ENCODE data around the gene DNAH17.

The DNAH17 gene

GRCh38 chr17:78419970-78420815 is 157.0 kb downstream of the DNAH17 start:
- H3K4me3 ChIP-seq (ENCODE audit: insufficient read depth in 1 of 2, low read depth in 1 of 2, low read length in 2 of 2): no peak overlapping the region
- peak overlapping the region; percentile 66 for H4K8ac ChIP-seq (ENCODE audit: low read length)
- peak overlapping the region; percentile 32 for H3K9ac ChIP-seq (ENCODE audit: low read length)
- 89% methylated on average over 21 of the region's 22 CpGs for WGBS
- H3K23ac ChIP-seq (ENCODE audit: low read length in 2 of 2): no peak overlapping the region
- H2AFZ ChIP-seq (ENCODE audit: low read depth, low read length): no peak overlapping the region
- H2BK5ac ChIP-seq (ENCODE audit: low read depth, low read length, poor library complexity, severe bottlenecking): no peak overlapping the region
- no peak overlapping the region for H3K27ac ChIP-seq (ENCODE audit: low read length, poor library complexity, severe bottlenecking)
- peaks cover 59 to 90% of the 10 kb centered on the region in 2 experiments for H3K36me3 ChIP-seq (ENCODE audit: control insufficient read depth in 1 of 2, insufficient read depth in 2 of 2, low read depth in 1 of 2, low read length in 2 of 2)
- peak overlapping the region; percentile 61 for H4K91ac ChIP-seq (ENCODE audit: low read length)
- no peak overlapping the region for H2BK120ac ChIP-seq (ENCODE audit: low read depth, low read length)
- H2BK12ac ChIP-seq (ENCODE audit: low read length in 2 of 2): peak overlapping the region in 1 of 2 experiments; percentile 65
- no peaks in the 10 kb centered on the region for H3K27me3 ChIP-seq (ENCODE audit: control insufficient read depth in 1 of 2, insufficient read depth in 1 of 2, low read length in 2 of 2)
- peak overlapping the region; percentile 15 for H2BK15ac ChIP-seq (ENCODE audit: low read depth, poor library complexity, severe bottlenecking)
- H3K79me1 ChIP-seq (replicated peaks; ENCODE audit: low read length, poor library complexity, severe bottlenecking): peaks cover 32% of the 10 kb centered on the region
- H3K4me1 ChIP-seq (ENCODE audit: control insufficient read depth, insufficient read depth, low read depth, low read length): peaks cover 42% of the 10 kb centered on the region
- H3K4me2 ChIP-seq (ENCODE audit: low read length, poor library complexity, severe bottlenecking): no peak overlapping the region
- DNase-seq: no peak
- H2AK5ac ChIP-seq (ENCODE audit: low read length, severe bottlenecking): peak overlapping the region; percentile 43
- H3K18ac ChIP-seq (ENCODE audit: low read depth in 1 of 2, low read length in 2 of 2): peak overlapping the region in 1 of 2 experiments; percentile 39
- H3K14ac ChIP-seq (ENCODE audit: low read length in 2 of 2): no peak overlapping the region
- no peaks in the 10 kb centered on the region for H3K9me3 ChIP-seq (ENCODE audit: control insufficient read depth, low read length)
- H3K4ac ChIP-seq (ENCODE audit: low read depth in 1 of 2, low read length in 2 of 2): peak overlapping the region in 1 of 2 experiments; percentile 24

DNA sequence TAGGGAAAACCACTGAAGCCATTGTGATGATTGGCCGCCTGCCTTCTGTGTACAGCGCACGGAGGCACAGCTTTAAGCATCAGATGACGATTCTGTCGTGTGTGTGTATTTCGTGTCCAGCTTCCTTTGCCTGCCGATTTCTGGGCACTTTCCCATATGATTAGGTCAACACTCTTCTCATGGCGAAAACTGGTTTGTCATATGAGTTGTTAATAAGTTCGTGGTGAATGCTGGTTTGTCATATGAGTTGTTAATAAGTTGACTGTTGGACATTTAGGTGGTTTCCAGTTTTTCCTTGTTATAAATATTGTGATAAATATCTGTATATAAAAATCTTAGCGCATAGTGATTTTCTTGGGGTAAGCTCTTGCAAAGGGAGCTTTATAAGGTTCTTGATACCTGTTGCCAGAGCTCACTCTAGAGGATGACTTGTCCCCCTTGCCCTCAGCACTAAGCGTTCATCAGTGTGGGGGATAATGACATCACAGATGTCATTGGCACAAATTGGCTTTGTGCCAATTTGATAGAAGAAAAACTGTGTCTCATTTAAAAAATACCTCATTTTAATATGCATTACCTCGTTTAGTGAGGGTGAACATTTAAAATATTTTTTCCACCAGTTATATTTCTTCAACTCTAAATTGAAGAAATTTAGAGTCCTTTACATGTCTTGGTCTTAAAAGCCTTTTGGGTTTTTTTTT is 158.7 kb downstream of the DNAH17 start:
- no peak overlapping the region for H3K14ac ChIP-seq (ENCODE audit: low read length in 2 of 2)
- no peak overlapping the region for H2AFZ ChIP-seq (ENCODE audit: low read depth, low read length)
- H2BK5ac ChIP-seq (ENCODE audit: low read depth, low read length, poor library complexity, severe bottlenecking): no peak overlapping the region
- H2BK12ac ChIP-seq (ENCODE audit: low read length in 2 of 2): peak overlapping the region in 1 of 2 experiments; percentile 59
- peak overlapping the region in 1 of 2 experiments; percentile 42 for H3K4ac ChIP-seq (ENCODE audit: low read depth in 1 of 2, low read length in 2 of 2)
- H3K23ac ChIP-seq (ENCODE audit: low read length in 2 of 2): no peak overlapping the region
- no peak overlapping the region for H2BK120ac ChIP-seq (ENCODE audit: low read depth, low read length)
- peaks cover 60 to 89% of the 10 kb centered on the region in 2 experiments for H3K36me3 ChIP-seq (ENCODE audit: control insufficient read depth in 1 of 2, insufficient read depth in 2 of 2, low read depth in 1 of 2, low read length in 2 of 2)
- no peaks in the 10 kb centered on the region for H3K9me3 ChIP-seq (ENCODE audit: control insufficient read depth, low read length)
- no peak overlapping the region for H4K91ac ChIP-seq (ENCODE audit: low read length)
- no peak overlapping the region for H3K9ac ChIP-seq (ENCODE audit: low read length)
- no peaks in the 10 kb centered on the region for H3K27me3 ChIP-seq (ENCODE audit: control insufficient read depth in 1 of 2, insufficient read depth in 1 of 2, low read length in 2 of 2)
- peak overlapping the region; percentile 35 for H4K8ac ChIP-seq (ENCODE audit: low read length)
- no peak overlapping the region for H3K27ac ChIP-seq (ENCODE audit: low read length, poor library complexity, severe bottlenecking)
- H2AK5ac ChIP-seq (ENCODE audit: low read length, severe bottlenecking): peak overlapping the region; percentile 41
- no peak overlapping the region for H2BK15ac ChIP-seq (ENCODE audit: low read depth, poor library complexity, severe bottlenecking)
- DNase-seq: no peak
- H3K4me3 ChIP-seq (ENCODE audit: insufficient read depth in 1 of 2, low read depth in 1 of 2, low read length in 2 of 2): no peak overlapping the region
- H3K79me1 ChIP-seq (replicated peaks; ENCODE audit: low read length, poor library complexity, severe bottlenecking): peaks cover 25% of the 10 kb centered on the region
- H3K4me1 ChIP-seq (ENCODE audit: control insufficient read depth, insufficient read depth, low read depth, low read length): peaks cover 49% of the 10 kb centered on the region
- H3K18ac ChIP-seq (ENCODE audit: low read depth in 1 of 2, low read length in 2 of 2): peak overlapping the region in 1 of 2 experiments; percentile 56
- H3K4me2 ChIP-seq (ENCODE audit: low read length, poor library complexity, severe bottlenecking): no peak overlapping the region
- WGBS: 87% methylated on average over 10 of the region's 12 CpGs

GRCh38 chr17:78417531-78417909 is 159.7 kb downstream of the DNAH17 start:
- Histone ChIP-seq H3K4me3 (ENCODE audit: insufficient read depth in 1 of 2, low read depth in 1 of 2, low read length in 2 of 2) (no peak overlapping the region), H2AK5ac (ENCODE audit: low read length, severe bottlenecking) (peak overlapping the region; percentile 59), H2AFZ (ENCODE audit: low read depth, low read length) (no peak overlapping the region), H3K27ac (ENCODE audit: low read length, poor library complexity, severe bottlenecking) (peak overlapping the region; percentile 91), H3K18ac (ENCODE audit: low read depth in 1 of 2, low read length in 2 of 2) (peak overlapping the region; percentile 98 to 100), H3K4ac (ENCODE audit: low read depth in 1 of 2, low read length in 2 of 2) (peak overlapping the region; percentile 57 to 99), H2BK15ac (ENCODE audit: low read depth, poor library complexity, severe bottlenecking) (peak overlapping the region; percentile 92), H2BK5ac (ENCODE audit: low read depth, low read length, poor library complexity, severe bottlenecking) (no peak overlapping the region), H3K9ac (ENCODE audit: low read length) (no peak overlapping the region), H3K79me1 (replicated peaks; ENCODE audit: low read length, poor library complexity, severe bottlenecking) (peaks cover 22% of the 10 kb centered on the region), H3K27me3 (ENCODE audit: control insufficient read depth in 1 of 2, insufficient read depth in 1 of 2, low read length in 2 of 2) (no peaks in the 10 kb centered on the region), H3K9me3 (ENCODE audit: control insufficient read depth, low read length) (no peaks in the 10 kb centered on the region), H2BK120ac (ENCODE audit: low read depth, low read length) (peak overlapping the region; percentile 92), H3K14ac (ENCODE audit: low read length in 2 of 2) (peak overlapping the region in 1 of 2 experiments; percentile 95), H3K36me3 (ENCODE audit: control insufficient read depth in 1 of 2, insufficient read depth in 2 of 2, low read depth in 1 of 2, low read length in 2 of 2) (peaks cover 60 to 84% of the 10 kb centered on the region in 2 experiments), H3K4me2 (ENCODE audit: low read length, poor library complexity, severe bottlenecking) (no peak overlapping the region), H3K4me1 (ENCODE audit: control insufficient read depth, insufficient read depth, low read depth, low read length) (peaks cover 55% of the 10 kb centered on the region), H3K23ac (ENCODE audit: low read length in 2 of 2) (peak overlapping the region in 1 of 2 experiments; percentile 96), H2BK12ac (ENCODE audit: low read length in 2 of 2) (peak overlapping the region; percentile 80 to 100), H4K91ac (ENCODE audit: low read length) (peak overlapping the region; percentile 99), H4K8ac (ENCODE audit: low read length) (peak overlapping the region; percentile 96)
- 98% methylated on average over 11 of the region's 13 CpGs for WGBS
- DNase-seq: no peak
